Fibroblast of pulmonary artery (primary cell): Measurements from ENCODE around the gene DDX18.
A peak's percentile ranks its signal among the peaks of the same experiment; 100 is the strongest.
"Not testable (repeated sequence)": the region's sequence is repeated elsewhere in the genome, so short reads cannot be mapped to it uniquely, and the experiment has no call there.

Experiments used
- DNase-seq: peaks from one replicate; pipeline ENCODE4 v3.0.0-alpha.2; 2010; ENCODE audit warnings: low read depth
- H3K4me3 ChIP-seq: replicated peaks from 2 replicates; pipeline ENCODE4 v1.5.1; 2011; ENCODE audit warnings: low read depth, mild to moderate bottlenecking, control low read depth, low read length, moderate library complexity
- CTCF ChIP-seq: IDR thresholded peaks from 2 replicates; pipeline ENCODE4 v1.5.1; 2011; ENCODE audit warnings: mild to moderate bottlenecking, control low read depth, low read length, inconsistent platforms; ENCODE audit errors: missing control alignments

Gene DDX18

DNA sequence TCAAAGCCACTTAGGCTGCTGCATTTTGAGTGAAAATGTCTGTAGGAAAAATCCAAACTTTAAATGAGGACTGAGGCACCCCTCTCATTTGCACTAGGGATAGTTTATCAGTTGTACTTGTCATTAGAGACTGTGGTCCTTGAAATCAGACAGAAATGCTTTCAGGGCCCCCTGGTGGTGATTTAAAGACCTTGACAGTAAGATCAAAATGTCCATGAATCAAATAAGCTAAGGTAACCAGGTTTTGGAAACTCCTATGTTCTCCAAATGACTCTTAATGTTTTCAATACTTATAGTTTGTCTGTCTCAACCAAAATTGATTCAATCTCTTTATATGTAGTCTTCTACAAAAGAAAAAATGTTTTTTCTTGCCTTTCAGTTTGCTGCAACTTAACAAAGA is 28.8 kb upstream of the DDX18 start:
- TF ChIP-seq CTCF: peak; percentile 76
- no peak overlapping the region for H3K4me3 ChIP-seq
- peak; percentile 58 for DNase-seq

- no peak for DNase-seq
- no peak overlapping the region for H3K4me3 ChIP-seq
- no peak for TF ChIP-seq CTCF
These were observed 28.0 kb upstream of the DDX18 start for GRCh38 chr2:117786520-117786919.

DNA sequence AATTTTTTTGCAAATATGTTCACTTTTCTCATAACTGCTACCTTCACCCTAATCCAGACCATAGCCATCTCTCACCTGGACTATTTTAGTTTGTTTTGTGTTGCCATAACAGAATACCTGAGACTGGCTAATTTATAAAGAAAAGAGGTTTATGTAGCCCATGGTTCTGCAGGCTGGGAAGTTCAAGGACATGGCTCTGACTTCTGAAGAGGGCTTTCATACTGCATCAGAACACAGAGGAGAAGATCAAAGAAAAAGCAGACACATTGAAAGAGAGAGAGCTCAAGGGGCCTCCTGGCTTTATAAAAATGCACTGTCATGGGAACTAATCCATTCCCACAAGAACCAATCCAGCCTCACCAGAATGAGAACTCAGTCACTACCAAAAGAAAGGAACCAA is 25.0 kb upstream of the DDX18 start:
- no peak for TF ChIP-seq CTCF
- no peak for DNase-seq
- no peak overlapping the region for H3K4me3 ChIP-seq

DNA sequence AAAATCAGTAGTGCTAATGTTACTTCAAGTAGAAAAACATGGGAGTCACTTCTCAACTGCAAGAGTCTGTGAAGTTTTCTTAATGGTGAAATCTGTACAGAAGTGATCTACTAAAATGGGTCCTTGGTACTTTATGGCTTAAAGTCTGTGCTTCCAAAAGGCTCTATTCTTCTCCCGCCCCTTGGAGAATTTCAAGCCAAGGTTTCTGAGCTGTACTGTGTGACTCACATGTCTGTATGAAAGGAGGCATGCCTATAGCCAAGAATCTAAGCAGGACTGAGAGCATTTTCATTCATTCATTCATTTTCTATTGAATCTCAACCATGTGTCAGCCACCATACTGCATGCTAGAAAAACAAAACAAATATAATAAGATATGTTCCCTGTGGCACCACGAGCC is 19.8 kb upstream of the DDX18 start:
- DNase-seq: peak; percentile 5
- no peak for TF ChIP-seq CTCF
- no peak overlapping the region for H3K4me3 ChIP-seq

DNA sequence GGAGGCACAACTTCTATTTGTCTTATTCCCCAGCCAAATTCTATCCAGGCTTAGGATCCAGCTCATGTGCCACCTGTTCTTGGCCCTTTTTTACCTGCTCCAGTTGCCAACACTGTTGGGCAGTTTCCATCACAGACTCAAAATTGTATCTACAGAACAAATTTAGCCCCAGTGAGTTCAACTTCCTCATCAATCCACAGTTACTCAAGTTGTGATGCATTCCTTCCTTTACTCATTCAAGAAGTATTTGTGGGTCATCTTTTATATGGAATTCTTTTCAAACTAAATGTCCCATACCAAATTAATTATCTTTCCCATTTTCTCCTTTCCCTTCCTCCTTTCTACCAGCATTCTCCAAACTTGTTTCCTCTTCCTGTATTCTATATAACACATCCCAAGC is 12.7 kb upstream of the DDX18 start:
- no peak for DNase-seq
- no peak overlapping the region for H3K4me3 ChIP-seq
- TF ChIP-seq CTCF: no peak

- DNase-seq: not testable (repeated sequence)
These were observed 10.7 kb upstream of the DDX18 start for GRCh38 chr2:117803644-117804325.

DNA sequence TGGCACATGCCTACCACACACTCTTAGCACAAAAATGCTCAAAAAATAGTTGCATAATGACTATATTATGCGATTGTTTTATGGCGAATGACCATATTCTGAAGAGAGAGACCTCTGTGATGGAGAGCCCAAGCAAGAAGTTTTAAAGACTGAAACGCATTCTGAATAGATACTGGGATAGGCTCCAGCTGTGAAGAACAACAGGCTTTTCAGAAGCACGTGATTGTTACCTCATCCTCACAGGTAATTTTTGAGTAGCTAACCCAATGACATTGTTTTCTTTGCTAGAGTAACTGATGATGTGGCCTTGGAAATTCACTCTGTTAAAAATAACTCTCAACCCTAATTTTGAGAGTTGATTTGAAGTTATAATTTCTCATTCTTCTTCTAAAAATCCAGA is 2.0 kb upstream of the DDX18 start:
- DNase-seq: no peak
- no peak for TF ChIP-seq CTCF
- no peak overlapping the region for H3K4me3 ChIP-seq

More at GRCh38 chr2:117803644-117804325, 10.7 kb upstream of the DDX18 start:
- H3K4me3 ChIP-seq: peak overlapping the region; percentile 21

GRCh38 chr2:117815946-117816345 is 1.5 kb downstream of the DDX18 start:
- peak overlapping the region; percentile 90 for H3K4me3 ChIP-seq
- DNase-seq: no peak
- TF ChIP-seq CTCF: no peak
